ENCODE results near the gene SLCO2A1.

GRCh38 chr3:133998691-133999241, 31.0 kb downstream of the SLCO2A1 start:
- no peak for TF ChIP-seq CTCF (IDR thresholded peaks at IDR 0.05)
- no peak for TF ChIP-seq POLR2A (IDR thresholded peaks at IDR 0.05)
